ENCODE results near the gene RLN3. TPM values are rescaled to one million over a fixed set of nuclear protein-coding genes. Genes with fewer than 3 reads are reported as not detected.

RLN3 gene, protein sequence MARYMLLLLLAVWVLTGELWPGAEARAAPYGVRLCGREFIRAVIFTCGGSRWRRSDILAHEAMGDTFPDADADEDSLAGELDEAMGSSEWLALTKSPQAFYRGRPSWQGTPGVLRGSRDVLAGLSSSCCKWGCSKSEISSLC
- not detected in 2 replicates for total RNA-seq (2014; rRNA removed; shearing (Covaris generic))
- polyA plus RNA-seq (2016; fragmentation: Nextera tagmentation; extraction: Ambion mirVana) = not detected in 2 replicates
- long read RNA-seq = 0 reads

DNA sequence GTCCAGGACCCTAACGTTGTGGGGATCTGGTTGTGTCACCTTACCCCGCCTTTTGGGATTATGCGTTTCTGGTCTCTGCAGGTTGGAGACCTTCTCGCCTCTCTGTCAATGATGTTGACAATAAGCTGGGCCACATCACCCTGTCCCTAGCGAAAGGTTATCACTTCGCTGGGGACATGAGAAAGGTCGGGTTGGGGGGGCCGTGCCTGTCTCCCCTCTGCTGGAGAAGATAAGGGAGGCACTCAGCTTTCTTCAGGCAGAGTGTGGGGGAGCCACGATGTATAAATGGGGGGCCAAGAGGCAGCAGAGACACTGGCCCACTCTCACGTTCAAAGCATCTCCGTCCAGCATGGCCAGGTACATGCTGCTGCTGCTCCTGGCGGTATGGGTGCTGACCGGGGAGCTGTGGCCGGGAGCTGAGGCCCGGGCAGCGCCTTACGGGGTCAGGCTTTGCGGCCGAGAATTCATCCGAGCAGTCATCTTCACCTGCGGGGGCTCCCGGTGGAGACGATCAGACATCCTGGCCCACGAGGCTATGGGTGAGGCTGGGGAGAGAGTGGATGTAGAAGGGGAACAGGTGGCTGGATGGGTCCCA lies at the start of gene RLN3:
Gene RLN3, plus strand, starts transcription at position 293 of the 595 bp plus-strand sequence. Its CDS starts 57 bp downstream, at position 350.
- H3K27me3 ChIP-seq (ENCODE audit: insufficient read depth) = peaks cover 10% of the 10 kb centered on the region; the same call in 1 of the 2 replicates
- H2AFZ ChIP-seq = no peak within 1 kb of the TSS
- ATAC-seq = no peak
- no peak within 1 kb of the TSS for H3K27ac ChIP-seq (ENCODE audit: low read depth)
- Mint-ChIP-seq H3K36me3 (ENCODE audit: low read depth) (no peaks in the 10 kb centered on the region), H3K4me1 (peaks cover 8% of the 10 kb centered on the region; the same call in 2 of the 3 replicates), H3K4me3 (no peak within 1 kb of the TSS), H3K27ac (no peak within 1 kb of the TSS), H3K27me3 (ENCODE audit: insufficient read depth, low read depth, poor library complexity) (peaks cover 13% of the 10 kb centered on the region), H3K9me3 (no peaks in the 10 kb centered on the region)
- H4K20me1 ChIP-seq (replicated peaks; ENCODE audit: insufficient read depth) = no peaks in the 10 kb centered on the region
- no peaks in the 10 kb centered on the region for H3K9me2 ChIP-seq (ENCODE audit: insufficient read depth)
- TF ChIP-seq EZH2phosphoT487 (IDR thresholded peaks at IDR 0.05; ENCODE audit: unreplicated experiment) (no peak), POLR2AphosphoS5 (IDR thresholded peaks at IDR 0.05; ENCODE audit: low read depth) (no peak), EZH2 (IDR thresholded peaks at IDR 0.05; ENCODE audit: low read depth, unreplicated experiment) (no peak), STAT1 (IDR thresholded peaks at IDR 0.05; ENCODE audit: unreplicated experiment) (no peak)
- TF ChIP-seq, protein P1, sequence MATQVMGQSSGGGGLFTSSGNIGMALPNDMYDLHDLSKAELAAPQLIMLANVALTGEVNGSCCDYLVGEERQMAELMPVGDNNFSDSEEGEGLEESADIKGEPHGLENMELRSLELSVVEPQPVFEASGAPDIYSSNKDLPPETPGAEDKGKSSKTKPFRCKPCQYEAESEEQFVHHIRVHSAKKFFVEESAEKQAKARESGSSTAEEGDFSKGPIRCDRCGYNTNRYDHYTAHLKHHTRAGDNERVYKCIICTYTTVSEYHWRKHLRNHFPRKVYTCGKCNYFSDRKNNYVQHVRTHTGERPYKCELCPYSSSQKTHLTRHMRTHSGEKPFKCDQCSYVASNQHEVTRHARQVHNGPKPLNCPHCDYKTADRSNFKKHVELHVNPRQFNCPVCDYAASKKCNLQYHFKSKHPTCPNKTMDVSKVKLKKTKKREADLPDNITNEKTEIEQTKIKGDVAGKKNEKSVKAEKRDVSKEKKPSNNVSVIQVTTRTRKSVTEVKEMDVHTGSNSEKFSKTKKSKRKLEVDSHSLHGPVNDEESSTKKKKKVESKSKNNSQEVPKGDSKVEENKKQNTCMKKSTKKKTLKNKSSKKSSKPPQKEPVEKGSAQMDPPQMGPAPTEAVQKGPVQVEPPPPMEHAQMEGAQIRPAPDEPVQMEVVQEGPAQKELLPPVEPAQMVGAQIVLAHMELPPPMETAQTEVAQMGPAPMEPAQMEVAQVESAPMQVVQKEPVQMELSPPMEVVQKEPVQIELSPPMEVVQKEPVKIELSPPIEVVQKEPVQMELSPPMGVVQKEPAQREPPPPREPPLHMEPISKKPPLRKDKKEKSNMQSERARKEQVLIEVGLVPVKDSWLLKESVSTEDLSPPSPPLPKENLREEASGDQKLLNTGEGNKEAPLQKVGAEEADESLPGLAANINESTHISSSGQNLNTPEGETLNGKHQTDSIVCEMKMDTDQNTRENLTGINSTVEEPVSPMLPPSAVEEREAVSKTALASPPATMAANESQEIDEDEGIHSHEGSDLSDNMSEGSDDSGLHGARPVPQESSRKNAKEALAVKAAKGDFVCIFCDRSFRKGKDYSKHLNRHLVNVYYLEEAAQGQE (IDR thresholded peaks at IDR 0.05; ENCODE audit: unreplicated experiment) = no peak
- TF ChIP-seq, protein P2, sequence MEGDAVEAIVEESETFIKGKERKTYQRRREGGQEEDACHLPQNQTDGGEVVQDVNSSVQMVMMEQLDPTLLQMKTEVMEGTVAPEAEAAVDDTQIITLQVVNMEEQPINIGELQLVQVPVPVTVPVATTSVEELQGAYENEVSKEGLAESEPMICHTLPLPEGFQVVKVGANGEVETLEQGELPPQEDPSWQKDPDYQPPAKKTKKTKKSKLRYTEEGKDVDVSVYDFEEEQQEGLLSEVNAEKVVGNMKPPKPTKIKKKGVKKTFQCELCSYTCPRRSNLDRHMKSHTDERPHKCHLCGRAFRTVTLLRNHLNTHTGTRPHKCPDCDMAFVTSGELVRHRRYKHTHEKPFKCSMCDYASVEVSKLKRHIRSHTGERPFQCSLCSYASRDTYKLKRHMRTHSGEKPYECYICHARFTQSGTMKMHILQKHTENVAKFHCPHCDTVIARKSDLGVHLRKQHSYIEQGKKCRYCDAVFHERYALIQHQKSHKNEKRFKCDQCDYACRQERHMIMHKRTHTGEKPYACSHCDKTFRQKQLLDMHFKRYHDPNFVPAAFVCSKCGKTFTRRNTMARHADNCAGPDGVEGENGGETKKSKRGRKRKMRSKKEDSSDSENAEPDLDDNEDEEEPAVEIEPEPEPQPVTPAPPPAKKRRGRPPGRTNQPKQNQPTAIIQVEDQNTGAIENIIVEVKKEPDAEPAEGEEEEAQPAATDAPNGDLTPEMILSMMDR (conservative IDR thresholded peaks at IDR 0.05; ENCODE audit: low read depth in 2 of 2) = no peak
- TF ChIP-seq, protein P3, sequence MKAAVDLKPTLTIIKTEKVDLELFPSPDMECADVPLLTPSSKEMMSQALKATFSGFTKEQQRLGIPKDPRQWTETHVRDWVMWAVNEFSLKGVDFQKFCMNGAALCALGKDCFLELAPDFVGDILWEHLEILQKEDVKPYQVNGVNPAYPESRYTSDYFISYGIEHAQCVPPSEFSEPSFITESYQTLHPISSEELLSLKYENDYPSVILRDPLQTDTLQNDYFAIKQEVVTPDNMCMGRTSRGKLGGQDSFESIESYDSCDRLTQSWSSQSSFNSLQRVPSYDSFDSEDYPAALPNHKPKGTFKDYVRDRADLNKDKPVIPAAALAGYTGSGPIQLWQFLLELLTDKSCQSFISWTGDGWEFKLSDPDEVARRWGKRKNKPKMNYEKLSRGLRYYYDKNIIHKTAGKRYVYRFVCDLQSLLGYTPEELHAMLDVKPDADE (IDR thresholded peaks at IDR 0.05) = no peak
- H3K79me2 ChIP-seq (replicated peaks; ENCODE audit: insufficient read depth) = no peaks in the 10 kb centered on the region
- DNase-seq (ENCODE audit: low spot score) = no peak
- peaks cover 3% of the 10 kb centered on the region; the same call in 1 of the 2 replicates for H3F3A ChIP-seq (replicated peaks; ENCODE audit: low read depth)
- peaks cover 4% of the 10 kb centered on the region; the same call in 1 of the 2 replicates for H3K4me1 ChIP-seq (ENCODE audit: insufficient read depth)
- H3K4me3 ChIP-seq = no peak within 1 kb of the TSS
- H3K4me2 ChIP-seq = no peak within 1 kb of the TSS
- H3K36me3 ChIP-seq (ENCODE audit: insufficient read depth) = no peaks in the 10 kb centered on the region
